ENCODE results near the gene ADAMTS14. TPM values are rescaled to one million over a fixed set of nuclear protein-coding genes. Genes with fewer than 3 reads are reported as not detected.
A peak's percentile ranks its signal among the peaks of the same experiment; 100 is the strongest.
"Not testable (repeated sequence)": the region's sequence is repeated elsewhere in the genome, so short reads cannot be mapped to it uniquely, and the experiment has no call there.

The ADAMTS14 gene, protein sequence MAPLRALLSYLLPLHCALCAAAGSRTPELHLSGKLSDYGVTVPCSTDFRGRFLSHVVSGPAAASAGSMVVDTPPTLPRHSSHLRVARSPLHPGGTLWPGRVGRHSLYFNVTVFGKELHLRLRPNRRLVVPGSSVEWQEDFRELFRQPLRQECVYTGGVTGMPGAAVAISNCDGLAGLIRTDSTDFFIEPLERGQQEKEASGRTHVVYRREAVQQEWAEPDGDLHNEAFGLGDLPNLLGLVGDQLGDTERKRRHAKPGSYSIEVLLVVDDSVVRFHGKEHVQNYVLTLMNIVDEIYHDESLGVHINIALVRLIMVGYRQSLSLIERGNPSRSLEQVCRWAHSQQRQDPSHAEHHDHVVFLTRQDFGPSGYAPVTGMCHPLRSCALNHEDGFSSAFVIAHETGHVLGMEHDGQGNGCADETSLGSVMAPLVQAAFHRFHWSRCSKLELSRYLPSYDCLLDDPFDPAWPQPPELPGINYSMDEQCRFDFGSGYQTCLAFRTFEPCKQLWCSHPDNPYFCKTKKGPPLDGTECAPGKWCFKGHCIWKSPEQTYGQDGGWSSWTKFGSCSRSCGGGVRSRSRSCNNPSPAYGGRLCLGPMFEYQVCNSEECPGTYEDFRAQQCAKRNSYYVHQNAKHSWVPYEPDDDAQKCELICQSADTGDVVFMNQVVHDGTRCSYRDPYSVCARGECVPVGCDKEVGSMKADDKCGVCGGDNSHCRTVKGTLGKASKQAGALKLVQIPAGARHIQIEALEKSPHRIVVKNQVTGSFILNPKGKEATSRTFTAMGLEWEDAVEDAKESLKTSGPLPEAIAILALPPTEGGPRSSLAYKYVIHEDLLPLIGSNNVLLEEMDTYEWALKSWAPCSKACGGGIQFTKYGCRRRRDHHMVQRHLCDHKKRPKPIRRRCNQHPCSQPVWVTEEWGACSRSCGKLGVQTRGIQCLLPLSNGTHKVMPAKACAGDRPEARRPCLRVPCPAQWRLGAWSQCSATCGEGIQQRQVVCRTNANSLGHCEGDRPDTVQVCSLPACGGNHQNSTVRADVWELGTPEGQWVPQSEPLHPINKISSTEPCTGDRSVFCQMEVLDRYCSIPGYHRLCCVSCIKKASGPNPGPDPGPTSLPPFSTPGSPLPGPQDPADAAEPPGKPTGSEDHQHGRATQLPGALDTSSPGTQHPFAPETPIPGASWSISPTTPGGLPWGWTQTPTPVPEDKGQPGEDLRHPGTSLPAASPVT
- polyA plus RNA-seq (2013, experiment 1 of 2; ENCODE audit: insufficient read length) = 5.2 TPM
- 5.3 TPM for polyA plus RNA-seq (2013, experiment 2 of 2; ENCODE audit: insufficient read length)

- peak; percentile 52 for DNase-seq
Observed at GRCh38 chr10:70672165-70673042, at the start of gene ADAMTS14. TSS of gene ADAMTS14 (plus strand) at chr10:70672506. CDS start at chr10:70672803, 297 bp downstream.

DNA sequence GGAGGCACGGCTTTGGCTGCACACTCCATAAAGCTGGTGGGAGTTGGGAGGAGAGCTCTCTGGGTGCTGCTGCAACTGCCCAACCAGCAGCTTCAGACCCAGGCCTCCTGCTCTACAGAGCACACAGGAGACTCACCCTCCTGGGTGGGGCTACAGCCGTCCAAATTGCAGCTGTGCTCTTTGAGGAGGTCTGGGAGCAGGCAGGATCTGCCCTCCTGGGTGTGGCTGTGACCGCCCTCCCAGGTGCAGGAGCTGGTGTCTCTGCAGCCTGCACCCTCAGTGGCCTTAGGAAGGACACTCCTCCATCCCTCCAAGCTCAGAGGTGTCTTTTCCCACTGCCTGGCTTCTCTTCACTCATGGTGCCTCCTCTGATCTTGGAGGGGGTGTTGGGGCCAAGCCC lies 49.8 kb upstream of the ADAMTS14 start:
- DNase-seq = no peak

- peak; percentile 12 for DNase-seq
Observed at GRCh38 chr10:70622981-70623844, 49.1 kb upstream of the ADAMTS14 start.

GRCh38 chr10:70626056-70626455 lies 46.2 kb upstream of the ADAMTS14 start:
- DNase-seq = no peak

DNA sequence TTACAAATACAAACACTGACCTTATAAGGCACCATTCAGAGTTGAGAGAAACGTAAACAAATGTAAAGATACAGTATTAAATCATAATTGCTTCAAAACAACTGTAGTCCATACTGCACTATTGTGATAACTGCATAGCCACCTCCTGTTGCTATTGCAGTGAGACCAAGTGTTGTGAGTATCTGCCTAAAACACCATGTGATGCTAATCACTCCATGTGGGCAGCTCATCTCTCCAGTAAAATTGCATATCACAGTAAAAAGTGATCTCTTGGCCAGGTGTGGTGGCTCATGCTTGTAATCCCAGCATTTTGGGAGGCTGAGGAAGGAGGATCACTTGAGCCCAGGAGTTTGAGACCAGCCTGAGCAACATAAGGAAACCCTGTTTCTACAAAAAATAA lies 43.0 kb upstream of the ADAMTS14 start:
- no peak for DNase-seq

GRCh38 chr10:70631735-70632134 lies 40.6 kb upstream of the ADAMTS14 start:
- DNase-seq = not testable (repeated sequence)

GRCh38 chr10:70634011-70634410 lies 38.3 kb upstream of the ADAMTS14 start:
- no peak for DNase-seq

DNA sequence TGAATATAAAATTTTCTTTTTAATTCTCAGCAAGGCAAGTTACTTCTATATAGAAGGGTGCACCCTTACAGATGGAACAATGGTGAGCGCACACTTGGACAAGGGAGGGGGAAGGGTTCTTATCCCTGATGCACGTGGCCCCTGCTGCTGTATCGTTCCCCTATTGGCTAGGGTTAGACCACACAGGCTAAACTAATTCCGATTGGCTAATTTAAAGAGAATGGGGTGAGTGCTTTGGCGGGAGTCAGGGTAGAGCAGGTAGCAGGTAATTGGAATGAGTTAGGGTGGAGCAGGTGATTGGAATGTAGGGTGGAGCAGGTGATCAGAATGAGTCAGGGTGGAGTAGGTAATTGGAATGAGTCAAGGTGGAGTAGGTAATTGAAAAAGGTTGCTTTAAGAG lies 37.8 kb upstream of the ADAMTS14 start:
- DNase-seq = not testable (repeated sequence)

DNA sequence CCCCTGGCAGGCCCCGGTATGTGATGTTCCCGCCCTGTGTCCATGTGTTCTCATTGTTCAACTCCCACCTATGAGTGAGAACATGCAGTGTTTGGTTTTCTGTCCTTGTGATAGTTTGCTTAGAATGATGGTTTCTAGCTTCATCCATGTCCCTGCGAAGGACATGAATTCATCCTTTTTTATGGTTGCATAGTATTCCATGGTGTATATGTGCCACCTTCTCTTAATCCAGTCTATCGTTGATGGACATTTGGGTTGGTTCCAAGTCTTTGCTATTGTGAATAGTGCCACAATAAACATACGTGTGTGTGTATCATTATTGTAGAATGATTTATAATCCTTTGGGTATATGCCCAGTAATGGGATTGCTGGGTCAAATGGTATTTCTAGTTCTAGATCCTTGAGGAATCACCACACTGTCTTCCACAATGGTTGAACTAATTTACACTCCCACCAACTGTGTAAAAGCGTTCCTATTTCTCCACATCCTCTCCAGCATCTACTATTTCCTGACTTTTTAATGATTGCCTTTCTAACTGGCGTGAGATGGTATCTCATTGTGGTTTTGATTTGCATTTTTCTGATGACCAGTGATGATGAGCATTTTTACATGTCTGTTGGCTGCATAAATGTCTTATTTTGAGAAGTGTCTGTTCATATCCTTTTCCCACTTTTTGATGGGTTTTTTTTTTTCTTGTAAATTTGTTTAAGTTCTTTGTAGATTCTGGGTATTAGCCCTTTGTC lies 32.5 kb upstream of the ADAMTS14 start:
- DNase-seq = not testable (repeated sequence)

DNA sequence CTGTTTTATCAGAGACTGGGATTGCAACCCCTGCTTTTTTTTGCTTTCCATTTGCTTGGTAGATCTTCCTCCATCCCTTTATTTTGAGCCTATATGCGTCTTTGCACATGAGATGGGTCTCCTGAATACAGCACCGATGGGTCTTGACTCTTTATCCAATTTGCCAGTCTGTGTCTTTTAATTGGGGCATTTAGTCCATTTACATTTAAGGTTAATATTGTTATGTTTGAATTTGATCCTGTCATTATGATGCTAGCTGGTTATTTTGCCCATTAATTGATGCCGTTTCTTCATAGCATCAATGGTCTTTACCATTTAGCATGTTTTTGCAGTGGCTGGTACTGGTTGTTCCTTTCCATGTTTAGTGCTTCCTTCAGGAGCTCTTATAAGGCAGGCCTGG lies 29.0 kb upstream of the ADAMTS14 start:
- not testable (repeated sequence) for DNase-seq

GRCh38 chr10:70644959-70645358 lies 27.3 kb upstream of the ADAMTS14 start:
- not testable (repeated sequence) for DNase-seq

DNA sequence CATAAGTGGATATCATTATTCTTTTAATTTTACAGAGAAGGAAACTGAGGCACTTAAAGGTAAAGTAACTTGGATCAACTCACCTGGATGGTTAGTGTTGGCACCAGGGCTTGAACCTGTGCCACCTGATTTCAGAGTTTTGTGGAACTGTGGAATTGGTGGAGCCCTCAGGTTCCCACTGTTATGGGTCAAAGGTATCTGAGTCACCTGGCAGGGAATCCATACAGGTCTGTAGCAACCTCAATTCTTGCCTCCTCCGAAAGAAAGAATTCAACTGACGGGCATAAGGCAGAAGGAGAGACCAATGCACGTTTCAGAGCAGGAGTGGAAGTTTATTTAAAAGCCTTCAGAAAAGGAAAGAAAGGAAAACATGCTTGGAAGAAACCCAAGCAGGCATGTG lies 25.2 kb upstream of the ADAMTS14 start:
- DNase-seq = no peak

GRCh38 chr10:70648427-70648826 lies 23.9 kb upstream of the ADAMTS14 start:
- DNase-seq = no peak

- DNase-seq = peak; percentile 65
Observed at GRCh38 chr10:70649526-70649925, 22.8 kb upstream of the ADAMTS14 start.

- no peak for DNase-seq
Observed at GRCh38 chr10:70650104-70650503, 22.2 kb upstream of the ADAMTS14 start.

- no peak for DNase-seq
Observed at GRCh38 chr10:70650718-70651117, 21.6 kb upstream of the ADAMTS14 start.

GRCh38 chr10:70651661-70652060 lies 20.6 kb upstream of the ADAMTS14 start:
- DNase-seq = no peak

DNA sequence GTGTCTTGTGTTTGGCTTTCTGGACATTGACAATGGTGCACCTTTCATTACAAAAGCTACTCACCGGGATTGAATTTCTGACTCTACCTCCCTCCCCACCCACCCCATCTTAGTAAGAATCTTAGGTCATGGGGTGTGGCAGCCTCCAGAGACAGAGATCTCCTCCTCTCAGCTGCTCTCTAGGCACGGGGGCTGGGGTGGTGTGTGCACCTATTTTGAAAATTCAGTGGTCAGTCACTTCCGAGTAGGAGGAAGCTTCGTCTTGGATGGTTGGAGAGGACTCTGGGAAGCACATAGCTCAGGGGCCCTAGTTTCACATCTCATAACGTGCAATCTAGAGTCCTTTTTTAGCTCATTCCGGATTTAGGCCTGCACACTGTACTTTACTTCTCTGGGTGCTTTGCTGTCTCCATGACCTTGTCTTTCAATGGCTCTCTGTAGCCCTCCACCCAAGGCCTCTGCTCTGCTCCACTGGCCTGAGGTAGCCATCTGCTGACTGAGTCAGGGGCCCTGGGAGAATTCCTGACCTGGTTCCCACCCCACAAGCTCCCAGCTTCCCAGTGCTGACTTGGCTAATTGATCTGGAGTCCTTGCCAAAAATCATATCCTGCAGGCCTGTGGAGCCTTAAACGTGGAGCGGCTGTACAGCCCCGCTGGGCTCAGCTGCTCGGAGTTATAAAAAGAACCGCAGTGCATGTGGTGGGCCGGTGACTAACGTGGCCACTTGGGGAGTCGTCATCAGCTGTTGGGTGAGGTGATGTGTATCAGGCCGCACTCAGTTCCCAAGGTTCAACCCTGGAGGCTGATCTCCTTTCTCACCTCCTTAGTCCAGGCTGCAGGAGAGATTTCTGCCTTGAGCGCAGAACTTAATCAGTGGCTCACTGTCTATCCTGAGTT lies 19.3 kb upstream of the ADAMTS14 start:
- DNase-seq = peak; percentile 99

GRCh38 chr10:70655316-70655715 lies 17.0 kb upstream of the ADAMTS14 start:
- DNase-seq = no peak
